ENCODE data around the gene MACC1.

Gene MACC1

GRCh38 chr7:20172736-20173334, 44.3 kb downstream of the MACC1 start:
- DNase-seq: peak; percentile 58

GRCh38 chr7:20170633-20171032, 46.6 kb downstream of the MACC1 start:
- no peak for DNase-seq

GRCh38 chr7:20165146-20165510, 52.1 kb downstream of the MACC1 start:
- DNase-seq: no peak

GRCh38 chr7:20164425-20165145, 52.6 kb downstream of the MACC1 start:
- no peak for DNase-seq

GRCh38 chr7:20162665-20163064, 54.5 kb downstream of the MACC1 start:
- no peak for DNase-seq

- no peak for DNase-seq
Measured at GRCh38 chr7:20159226-20159747, 57.9 kb downstream of the MACC1 start.

GRCh38 chr7:20158684-20159083, 58.5 kb downstream of the MACC1 start:
- no peak for DNase-seq

GRCh38 chr7:20157456-20157855, 59.7 kb downstream of the MACC1 start:
- no peak for DNase-seq

GRCh38 chr7:20153999-20154398, 63.2 kb downstream of the MACC1 start:
- DNase-seq: no peak

GRCh38 chr7:20153567-20153966, 63.6 kb downstream of the MACC1 start:
- no peak for DNase-seq

- no peak for DNase-seq
Measured at GRCh38 chr7:20152511-20152910, 64.7 kb downstream of the MACC1 start.

- DNase-seq: no peak
Measured at GRCh38 chr7:20151708-20152456, 65.3 kb downstream of the MACC1 start.

- DNase-seq: no peak
Measured at GRCh38 chr7:20146451-20146850, 70.7 kb downstream of the MACC1 start.

GRCh38 chr7:20144801-20145200, 72.4 kb downstream of the MACC1 start:
- no peak for DNase-seq

- DNase-seq: peak; percentile 97
Measured at GRCh38 chr7:20141666-20142065, 75.5 kb downstream of the MACC1 start.

GRCh38 chr7:20141002-20141345, 76.2 kb downstream of the MACC1 start:
- DNase-seq: no peak

GRCh38 chr7:20140291-20141001, 76.7 kb downstream of the MACC1 start:
- DNase-seq: no peak

GRCh38 chr7:20136647-20137046, 80.5 kb downstream of the MACC1 start:
- no peak for DNase-seq

GRCh38 chr7:20133803-20134202, 83.4 kb downstream of the MACC1 start:
- DNase-seq: no peak

GRCh38 chr7:20132585-20132984, 84.6 kb downstream of the MACC1 start:
- no peak for DNase-seq

GRCh38 chr7:20131776-20132175, 85.4 kb downstream of the MACC1 start:
- DNase-seq: no peak

- DNase-seq: no peak
Measured at GRCh38 chr7:20129920-20130319, 87.3 kb downstream of the MACC1 start.

GRCh38 chr7:20128001-20128400, 89.2 kb downstream of the MACC1 start:
- no peak for DNase-seq

Data from SHP77 treated with DMSO at 0.1 percent for 48 hours (cell line).